Activated CD8-positive, alpha-beta memory T cell treated with anti-CD3 and anti-CD28 coated beads, Interleukin-2, amount 50 U/mL, for 24 hours (primary cell): ENCODE results near the gene FTCDNL1.

ENCODE experiments used
- DNase-seq: peaks from one replicate; pipeline ENCODE4 v3.0.0-alpha.2; 2020; ENCODE audit errors: extremely low read depth

Gene FTCDNL1

DNA sequence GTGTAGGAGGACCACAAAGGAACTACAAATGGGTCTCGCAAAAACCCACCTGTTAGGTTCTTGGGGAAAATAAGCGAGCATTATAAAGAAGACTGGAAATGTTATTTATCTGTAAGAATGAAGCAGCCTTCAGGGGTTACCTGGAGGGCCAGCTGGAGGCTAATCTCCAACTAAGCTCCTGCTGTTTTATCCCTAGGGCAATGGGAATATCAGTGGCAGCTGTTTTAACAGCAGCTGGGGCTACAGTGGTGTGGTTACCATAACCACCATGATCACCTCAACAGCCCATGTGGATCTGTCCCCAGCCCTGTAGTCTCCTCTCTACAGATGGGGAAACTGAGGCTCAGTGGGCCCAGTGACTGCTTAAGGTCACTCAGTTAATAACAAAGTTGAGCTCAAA, 108.1 kb downstream of the FTCDNL1 start:
- no peak for DNase-seq

DNA sequence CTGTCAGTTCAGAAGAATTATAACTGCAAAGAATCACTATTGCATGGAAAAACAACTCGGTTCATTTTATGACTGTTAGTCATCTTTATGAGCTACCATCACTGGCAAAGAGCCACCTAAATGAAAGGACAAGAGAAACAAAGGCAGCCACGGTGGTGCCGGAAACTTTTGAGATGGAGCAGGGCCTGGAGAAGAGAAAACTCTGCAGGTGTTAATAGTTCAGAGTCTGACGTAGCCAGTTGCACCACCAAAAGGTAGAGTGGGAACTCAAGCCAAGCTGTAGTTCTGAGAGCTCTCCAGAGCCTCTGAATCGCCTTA, 110.9 kb downstream of the FTCDNL1 start:
- DNase-seq, result no peak

DNA sequence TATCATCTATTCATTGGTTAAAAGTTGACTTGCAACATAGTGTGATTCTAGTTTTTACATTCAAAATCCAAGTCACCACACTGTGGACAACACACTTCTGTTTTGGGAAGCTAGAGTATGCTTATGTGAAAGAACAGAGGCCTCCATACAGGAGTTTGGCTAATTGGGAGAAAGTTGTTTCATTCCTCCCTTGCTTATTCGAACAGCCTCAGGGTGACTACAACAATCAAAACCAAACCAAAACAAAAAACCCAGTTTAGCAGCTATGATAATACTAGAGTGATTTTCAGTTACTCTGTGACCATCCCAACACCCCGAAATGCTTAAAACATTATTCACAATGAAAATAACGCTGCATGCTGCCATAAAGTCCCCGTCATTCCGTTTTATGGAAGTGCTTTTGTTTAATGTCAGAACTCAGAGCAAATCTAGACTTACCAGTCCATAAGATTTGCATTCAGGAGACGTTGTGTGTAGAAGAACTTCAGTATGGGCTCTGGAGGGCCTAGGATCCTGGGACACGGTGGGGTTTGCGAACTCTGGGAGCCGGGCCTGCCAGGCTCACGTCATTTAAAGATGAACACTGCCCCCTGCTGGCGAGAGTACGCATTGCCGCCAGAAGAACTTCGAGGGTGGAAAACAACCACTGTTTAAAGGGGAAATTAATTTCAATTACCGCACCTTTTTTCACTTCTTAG, 111.4 kb downstream of the FTCDNL1 start:
- DNase-seq, result peak; percentile 41

DNA sequence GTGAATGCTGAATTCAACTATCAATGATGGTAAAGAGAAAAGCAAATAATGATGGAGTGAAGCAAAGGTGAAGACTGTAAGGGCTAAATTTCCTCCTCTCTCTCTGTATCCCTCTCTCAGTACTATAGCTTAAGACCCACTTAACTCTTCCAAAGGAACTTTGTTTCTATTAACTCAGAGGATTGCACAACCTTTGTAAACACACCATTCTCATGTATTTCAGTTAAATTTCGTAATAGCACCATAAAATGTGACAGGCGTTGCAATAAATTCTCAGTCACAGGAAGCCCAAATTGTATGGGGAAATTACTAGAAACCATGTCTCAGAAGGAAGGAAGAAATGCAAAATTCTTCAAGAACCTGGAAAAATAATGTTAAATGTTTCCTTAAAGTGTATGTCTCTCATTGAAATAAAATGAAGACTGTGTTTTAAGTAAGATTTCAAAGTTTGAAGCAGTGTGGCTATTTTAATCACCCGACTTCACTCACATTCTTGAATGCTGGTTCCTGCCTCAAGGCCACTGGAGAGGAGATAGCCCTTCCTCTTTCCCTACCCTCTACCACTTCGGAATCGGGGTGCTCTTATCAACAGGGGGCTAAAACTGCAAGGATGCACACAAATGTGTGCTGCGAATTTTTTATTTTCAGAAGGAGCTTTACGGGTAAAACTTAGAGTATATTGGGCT, 112.1 kb downstream of the FTCDNL1 start:
- no peak for DNase-seq

DNA sequence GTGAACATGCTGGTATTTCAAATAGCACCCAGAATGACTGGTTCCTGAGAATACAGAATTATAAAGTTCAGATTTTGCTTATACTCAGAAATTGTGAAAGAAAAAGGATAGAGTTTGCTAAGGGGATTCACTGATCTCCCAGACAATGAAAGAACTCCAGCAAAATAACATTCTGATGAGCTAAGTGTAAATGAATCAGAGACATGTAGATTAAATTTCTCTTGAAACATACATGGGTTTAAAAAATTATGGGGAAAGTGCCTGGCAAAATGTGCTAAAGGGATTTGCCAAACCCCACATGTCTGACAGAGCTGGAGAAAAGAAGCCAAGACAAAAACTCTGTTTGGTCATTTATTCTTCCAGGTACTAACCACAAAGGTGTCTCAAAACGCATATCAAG, 116.3 kb downstream of the FTCDNL1 start:
- no peak for DNase-seq

DNA sequence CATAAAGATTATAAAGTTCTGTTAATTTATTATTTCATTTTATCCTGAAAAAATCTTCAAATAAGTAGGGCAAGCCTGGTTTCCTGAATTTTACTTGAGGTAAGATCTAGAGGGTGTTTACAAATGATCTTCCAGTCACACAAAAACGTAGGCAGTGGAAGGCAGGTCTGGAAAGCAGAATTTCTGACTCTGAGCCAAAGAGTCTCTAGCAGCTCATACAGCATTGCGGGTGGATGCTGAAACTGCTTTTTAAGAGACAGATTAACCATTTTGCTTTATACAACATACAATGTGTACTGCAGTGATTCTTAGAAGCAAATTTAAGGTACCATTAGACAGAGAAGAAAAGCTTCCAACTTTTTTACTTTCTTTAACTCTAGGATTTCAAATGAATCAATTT, 117.0 kb downstream of the FTCDNL1 start:
- no peak for DNase-seq

DNA sequence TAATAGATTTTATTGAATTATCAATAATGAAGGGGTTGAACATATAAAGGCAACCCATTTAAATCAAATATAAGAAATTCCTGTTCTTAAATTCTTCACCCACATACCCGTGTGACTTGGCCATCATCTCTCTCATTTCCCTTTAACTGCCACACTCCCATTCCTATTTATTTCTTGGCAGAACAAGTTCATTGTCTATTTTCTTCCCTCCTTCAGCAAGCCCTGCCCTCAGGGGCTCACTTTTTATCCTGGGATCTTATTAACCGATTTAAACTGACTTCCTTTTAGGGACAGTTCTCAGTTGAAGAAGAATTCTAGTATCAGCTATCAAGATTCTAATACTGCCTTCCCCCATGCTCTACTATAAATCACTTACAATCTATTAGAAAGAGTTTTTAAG, 123.2 kb downstream of the FTCDNL1 start:
- no peak for DNase-seq

DNA sequence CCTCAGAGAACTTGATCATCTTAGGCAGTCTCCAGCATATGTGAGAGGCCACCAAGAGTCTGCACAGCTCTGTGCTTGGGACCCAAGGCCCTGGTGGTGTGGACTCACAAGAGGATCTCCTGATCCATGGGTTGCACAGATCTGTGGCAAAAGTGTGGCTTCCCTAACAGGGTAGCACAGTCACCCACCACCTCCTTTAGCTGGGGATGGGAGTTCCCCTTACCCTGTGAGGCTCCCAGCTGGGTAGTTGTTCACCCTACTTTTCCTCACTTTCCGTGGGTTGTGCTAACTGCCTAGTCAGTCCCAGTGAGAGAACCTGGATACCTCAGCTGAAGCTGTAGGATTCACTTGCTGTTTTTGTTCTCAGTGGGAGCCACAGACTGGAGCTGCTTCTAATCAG, 123.7 kb downstream of the FTCDNL1 start:
- no peak for DNase-seq

DNA sequence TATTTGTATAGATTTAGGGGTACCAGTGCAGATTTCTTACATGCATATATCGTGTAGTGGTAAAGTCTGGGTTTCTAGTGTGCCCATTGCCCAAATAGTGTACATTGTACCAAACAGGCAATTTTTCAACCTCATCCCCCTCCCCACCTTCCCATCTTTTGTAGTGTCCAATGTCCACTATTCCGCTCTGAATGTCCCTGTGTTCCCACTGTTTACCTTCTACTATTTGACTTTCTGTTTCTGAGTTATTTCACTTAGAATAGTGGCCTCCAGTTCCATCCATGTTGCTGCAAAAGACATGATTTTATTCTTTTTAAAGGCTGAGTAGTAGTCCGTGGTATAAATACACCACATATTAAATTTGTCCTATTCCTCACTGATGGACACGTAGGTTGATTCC, 132.9 kb downstream of the FTCDNL1 start:
- DNase-seq, result no peak

DNA sequence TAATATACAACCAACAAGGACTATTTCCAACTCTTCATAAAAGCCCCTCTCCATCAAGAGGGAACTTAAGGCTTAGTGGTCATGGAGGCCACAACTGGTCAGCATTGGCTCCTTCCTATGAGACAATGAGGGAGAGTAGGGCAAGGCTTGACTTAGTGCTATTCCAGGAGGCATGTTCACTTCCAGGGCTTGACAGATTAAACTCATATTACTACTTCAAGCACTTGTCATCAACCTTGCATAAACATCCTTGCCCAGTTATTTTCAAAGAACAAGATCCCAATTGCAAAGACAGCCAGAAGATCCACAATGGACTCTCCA, 133.4 kb downstream of the FTCDNL1 start:
- no peak for DNase-seq

DNA sequence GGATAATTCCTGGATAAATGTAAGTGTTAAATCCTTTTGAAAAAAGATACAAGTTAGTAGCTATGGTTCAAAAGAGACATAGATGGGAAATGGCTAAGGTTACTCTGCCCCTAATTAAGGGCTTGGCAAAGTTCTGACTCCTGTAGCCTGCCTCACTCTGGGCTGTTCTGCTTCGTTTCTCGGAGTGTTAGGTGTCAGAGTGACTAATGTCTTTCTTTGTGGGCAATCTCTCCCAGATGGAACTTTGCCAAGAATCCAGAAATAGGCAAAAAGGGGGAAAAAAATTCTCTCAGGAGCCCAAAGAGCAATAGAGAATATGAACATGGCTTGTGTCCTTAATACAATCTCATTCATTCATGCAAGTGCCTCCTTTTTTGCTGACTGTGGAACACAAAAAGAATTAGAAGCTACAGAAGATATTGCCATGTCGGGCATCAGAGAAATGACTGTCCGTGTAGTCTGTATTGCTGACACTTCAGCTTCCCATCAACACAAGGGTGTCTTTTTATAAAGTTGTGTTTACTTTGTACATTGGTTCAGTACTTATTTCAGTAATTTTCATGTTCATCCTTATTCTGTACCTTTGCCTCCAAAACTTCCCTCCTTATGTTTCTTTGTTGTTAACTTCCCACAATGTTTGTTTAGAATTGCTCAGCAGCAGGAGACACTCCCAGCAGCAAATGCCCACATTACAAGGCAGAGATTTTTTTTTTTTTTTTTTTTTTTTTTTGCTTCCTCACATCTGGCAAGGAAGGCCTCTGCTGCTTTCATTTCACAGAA, 134.0 kb downstream of the FTCDNL1 start:
- no peak for DNase-seq

DNA sequence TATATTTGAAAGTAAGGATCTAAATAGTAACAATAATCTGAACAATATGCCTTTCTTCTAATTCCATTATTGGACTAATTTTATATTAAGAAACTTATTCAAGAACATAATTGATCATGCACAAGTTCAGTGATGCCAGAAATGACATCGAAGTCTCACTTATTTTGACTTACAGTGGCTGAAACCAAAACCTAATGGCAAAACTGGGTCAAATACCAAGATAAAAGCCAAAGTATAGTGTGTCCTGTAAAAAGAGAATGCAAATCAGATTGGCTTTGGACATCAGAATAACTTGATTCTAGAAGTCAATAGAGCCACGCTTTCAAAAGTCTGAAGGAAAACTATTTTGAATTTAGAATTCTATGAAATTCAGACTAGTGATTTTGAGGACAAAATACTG, 137.2 kb downstream of the FTCDNL1 start:
- no peak for DNase-seq

DNA sequence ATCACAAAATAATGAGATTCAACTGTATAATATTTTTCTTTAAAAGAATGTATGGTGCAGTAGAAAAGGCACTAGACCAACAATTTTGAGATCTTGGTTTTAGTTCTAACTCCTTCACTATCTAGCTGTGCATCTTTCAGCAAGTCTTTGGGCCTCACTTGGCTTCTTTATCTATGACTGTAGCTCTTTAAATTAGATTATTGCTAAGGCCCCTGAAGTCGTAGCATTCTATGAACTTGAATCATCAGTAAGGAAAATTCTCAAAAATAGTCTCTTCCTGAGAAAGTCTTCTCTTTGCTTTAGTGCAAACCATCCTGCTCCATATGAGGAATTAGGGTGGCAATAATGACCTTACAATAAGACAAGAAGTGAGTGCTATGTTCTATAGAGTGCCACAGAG, 140.4 kb downstream of the FTCDNL1 start:
- no peak for DNase-seq
